ENCODE results near the gene PGGT1B. TPM values are rescaled to one million over a fixed set of nuclear protein-coding genes. Genes with fewer than 3 reads are reported as not detected.

PGGT1B gene
- total RNA-seq, 1 experiment from 2014 or later = 14.4 TPM

GRCh38 chr5:115179394-115180164, 83.1 kb downstream of the PGGT1B start:
- no peaks in the 10 kb centered on the region for H3K9me3 ChIP-seq (ENCODE audit: low read length)
- intact Hi-C loops (cut with micrococcal nuclease) = loop anchor here (5.0 kb wide), 1 partner anchor 82 kb away; no protein-coding TSS in a partner anchor
- peak overlapping the region; percentile 67 for H3K4me3 ChIP-seq (ENCODE audit: low read length)
- no peak for DNase-seq
- no peaks in the 10 kb centered on the region for H4K20me1 ChIP-seq (ENCODE audit: low read length)
- H3K27me3 ChIP-seq (ENCODE audit: low read length) = peaks cover 81% of the 10 kb centered on the region
- no peaks in the 10 kb centered on the region for H3K9me2 ChIP-seq (replicated peaks; ENCODE audit: low read length)
- peak overlapping the region; percentile 66 for H2AFZ ChIP-seq (ENCODE audit: low read length)
- no peaks in the 10 kb centered on the region for H3F3A ChIP-seq (ENCODE audit: low read length, unreplicated experiment)
- no peaks in the 10 kb centered on the region for H3K79me2 ChIP-seq (ENCODE audit: low read length)
- peak; percentile 55 for ATAC-seq
- ChIA-PET CTCF (no interaction called here), POLR2A (ENCODE audit: unreplicated experiment) (no interaction called here)
- H3K4me2 ChIP-seq (ENCODE audit: low read length) = peak overlapping the region; percentile 90
- H3K4me1 ChIP-seq (ENCODE audit: insufficient read depth, low read length) = peaks cover 14% of the 10 kb centered on the region; the same call in 1 of the 2 replicates
- no TSS peak for BruUV-seq (replicated peaks)
- H3K36me3 ChIP-seq (ENCODE audit: low read depth, low read length) = no peaks in the 10 kb centered on the region
- TF ChIP-seq EZH2 (IDR thresholded peaks at IDR 0.05; ENCODE audit: low read length, unreplicated experiment) (peak; percentile 85), CTCF (conservative IDR thresholded peaks at IDR 0.05; ENCODE audit: low read depth, low read length) (no peak), EZH2phosphoT487 (IDR thresholded peaks at IDR 0.05; ENCODE audit: borderline replicate concordance, low read length) (peak; percentile 88)
- no peak overlapping the region for H3K27ac ChIP-seq (ENCODE audit: low read length)
- no peak overlapping the region for H3K9ac ChIP-seq (ENCODE audit: low read length)

GRCh38 chr5:115179030-115179393, 83.7 kb downstream of the PGGT1B start:
- peaks cover 14% of the 10 kb centered on the region; the same call in 1 of the 2 replicates for H3K4me1 ChIP-seq (ENCODE audit: insufficient read depth, low read length)
- no peaks in the 10 kb centered on the region for H3F3A ChIP-seq (ENCODE audit: low read length, unreplicated experiment)
- H3K36me3 ChIP-seq (ENCODE audit: low read depth, low read length) = no peaks in the 10 kb centered on the region
- DNase-seq (no peak), ATAC-seq (peak; percentile 8; the same call in 1 of the 2 replicates)
- no peaks in the 10 kb centered on the region for H3K79me2 ChIP-seq (ENCODE audit: low read length)
- peak overlapping the region; percentile 90 for H3K4me2 ChIP-seq (ENCODE audit: low read length)
- H3K9ac ChIP-seq (ENCODE audit: low read length) = no peak overlapping the region
- TF ChIP-seq EZH2phosphoT487 (IDR thresholded peaks at IDR 0.05; ENCODE audit: borderline replicate concordance, low read length) (no peak), CTCF (conservative IDR thresholded peaks at IDR 0.05; ENCODE audit: low read depth, low read length) (no peak), EZH2 (IDR thresholded peaks at IDR 0.05; ENCODE audit: low read length, unreplicated experiment) (no peak)
- no peaks in the 10 kb centered on the region for H3K9me3 ChIP-seq (ENCODE audit: low read length)
- intact Hi-C loops (cut with micrococcal nuclease) = no loop called here
- ChIA-PET POLR2A (ENCODE audit: unreplicated experiment) (no interaction called here), CTCF (no interaction called here)
- 0 out of 2 replicates have a peak overlapping the region, but pooled peaks have one; percentile 67 for H3K4me3 ChIP-seq (ENCODE audit: low read length)
- H3K27me3 ChIP-seq (ENCODE audit: low read length) = peaks cover 87% of the 10 kb centered on the region
- no peaks in the 10 kb centered on the region for H3K9me2 ChIP-seq (replicated peaks; ENCODE audit: low read length)
- no peak overlapping the region for H3K27ac ChIP-seq (ENCODE audit: low read length)
- no TSS peak for BruUV-seq (replicated peaks)
- H2AFZ ChIP-seq (ENCODE audit: low read length) = peak overlapping the region; percentile 66; the same call in 1 of the 2 replicates
- H4K20me1 ChIP-seq (ENCODE audit: low read length) = no peaks in the 10 kb centered on the region

All from PC-3 (cell line).